ENCODE results near the gene FBLN2. TPM values are rescaled to one million over a fixed set of nuclear protein-coding genes. Genes with fewer than 3 reads are reported as not detected.

Gene FBLN2
- total and polyA plus RNA-seq, 10 of the 15 experiments (the other 5 are each of a cell fraction or from before 2014, with no cell fraction given) = 0.03 to 0.41 (median 0.12) TPM; not detected in 2

DNA sequence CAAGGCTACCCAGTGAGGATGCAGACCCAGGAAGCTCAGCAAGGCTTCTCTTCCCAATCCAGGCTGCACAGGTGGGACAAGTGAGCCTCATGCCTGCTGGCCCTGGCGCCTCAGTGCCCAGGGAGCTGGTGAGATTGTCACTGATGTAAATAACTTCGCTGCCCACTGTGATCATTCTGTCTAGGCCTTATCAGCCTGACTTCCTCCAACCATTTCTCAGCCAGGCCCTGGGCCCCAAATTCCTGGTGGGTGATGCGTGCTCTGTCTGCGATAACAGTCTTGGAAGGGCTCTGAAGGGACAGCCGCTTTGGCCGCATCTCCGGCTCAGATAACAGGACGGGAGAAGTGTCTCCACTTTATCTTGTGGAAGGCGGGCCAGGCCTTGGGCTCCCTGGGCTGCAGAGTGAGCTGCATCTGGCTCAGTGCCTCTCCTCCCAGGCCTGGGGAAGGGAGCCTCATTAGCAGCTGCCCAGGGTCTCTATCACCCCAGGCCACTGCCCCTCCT is 2.2 kb upstream of the FBLN2 start (continued):
- TF ChIP-seq, protein P1, sequence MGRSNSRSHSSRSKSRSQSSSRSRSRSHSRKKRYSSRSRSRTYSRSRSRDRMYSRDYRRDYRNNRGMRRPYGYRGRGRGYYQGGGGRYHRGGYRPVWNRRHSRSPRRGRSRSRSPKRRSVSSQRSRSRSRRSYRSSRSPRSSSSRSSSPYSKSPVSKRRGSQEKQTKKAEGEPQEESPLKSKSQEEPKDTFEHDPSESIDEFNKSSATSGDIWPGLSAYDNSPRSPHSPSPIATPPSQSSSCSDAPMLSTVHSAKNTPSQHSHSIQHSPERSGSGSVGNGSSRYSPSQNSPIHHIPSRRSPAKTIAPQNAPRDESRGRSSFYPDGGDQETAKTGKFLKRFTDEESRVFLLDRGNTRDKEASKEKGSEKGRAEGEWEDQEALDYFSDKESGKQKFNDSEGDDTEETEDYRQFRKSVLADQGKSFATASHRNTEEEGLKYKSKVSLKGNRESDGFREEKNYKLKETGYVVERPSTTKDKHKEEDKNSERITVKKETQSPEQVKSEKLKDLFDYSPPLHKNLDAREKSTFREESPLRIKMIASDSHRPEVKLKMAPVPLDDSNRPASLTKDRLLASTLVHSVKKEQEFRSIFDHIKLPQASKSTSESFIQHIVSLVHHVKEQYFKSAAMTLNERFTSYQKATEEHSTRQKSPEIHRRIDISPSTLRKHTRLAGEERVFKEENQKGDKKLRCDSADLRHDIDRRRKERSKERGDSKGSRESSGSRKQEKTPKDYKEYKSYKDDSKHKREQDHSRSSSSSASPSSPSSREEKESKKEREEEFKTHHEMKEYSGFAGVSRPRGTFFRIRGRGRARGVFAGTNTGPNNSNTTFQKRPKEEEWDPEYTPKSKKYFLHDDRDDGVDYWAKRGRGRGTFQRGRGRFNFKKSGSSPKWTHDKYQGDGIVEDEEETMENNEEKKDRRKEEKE (IDR thresholded peaks at IDR 0.05) = no peak
- TF ChIP-seq, protein P2, sequence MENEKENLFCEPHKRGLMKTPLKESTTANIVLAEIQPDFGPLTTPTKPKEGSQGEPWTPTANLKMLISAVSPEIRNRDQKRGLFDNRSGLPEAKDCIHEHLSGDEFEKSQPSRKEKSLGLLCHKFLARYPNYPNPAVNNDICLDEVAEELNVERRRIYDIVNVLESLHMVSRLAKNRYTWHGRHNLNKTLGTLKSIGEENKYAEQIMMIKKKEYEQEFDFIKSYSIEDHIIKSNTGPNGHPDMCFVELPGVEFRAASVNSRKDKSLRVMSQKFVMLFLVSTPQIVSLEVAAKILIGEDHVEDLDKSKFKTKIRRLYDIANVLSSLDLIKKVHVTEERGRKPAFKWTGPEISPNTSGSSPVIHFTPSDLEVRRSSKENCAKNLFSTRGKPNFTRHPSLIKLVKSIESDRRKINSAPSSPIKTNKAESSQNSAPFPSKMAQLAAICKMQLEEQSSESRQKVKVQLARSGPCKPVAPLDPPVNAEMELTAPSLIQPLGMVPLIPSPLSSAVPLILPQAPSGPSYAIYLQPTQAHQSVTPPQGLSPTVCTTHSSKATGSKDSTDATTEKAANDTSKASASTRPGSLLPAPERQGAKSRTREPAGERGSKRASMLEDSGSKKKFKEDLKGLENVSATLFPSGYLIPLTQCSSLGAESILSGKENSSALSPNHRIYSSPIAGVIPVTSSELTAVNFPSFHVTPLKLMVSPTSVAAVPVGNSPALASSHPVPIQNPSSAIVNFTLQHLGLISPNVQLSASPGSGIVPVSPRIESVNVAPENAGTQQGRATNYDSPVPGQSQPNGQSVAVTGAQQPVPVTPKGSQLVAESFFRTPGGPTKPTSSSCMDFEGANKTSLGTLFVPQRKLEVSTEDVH (IDR thresholded peaks at IDR 0.05; ENCODE audit: low read depth, partially characterized antibody) = no peak
- TF ChIP-seq, protein P3, sequence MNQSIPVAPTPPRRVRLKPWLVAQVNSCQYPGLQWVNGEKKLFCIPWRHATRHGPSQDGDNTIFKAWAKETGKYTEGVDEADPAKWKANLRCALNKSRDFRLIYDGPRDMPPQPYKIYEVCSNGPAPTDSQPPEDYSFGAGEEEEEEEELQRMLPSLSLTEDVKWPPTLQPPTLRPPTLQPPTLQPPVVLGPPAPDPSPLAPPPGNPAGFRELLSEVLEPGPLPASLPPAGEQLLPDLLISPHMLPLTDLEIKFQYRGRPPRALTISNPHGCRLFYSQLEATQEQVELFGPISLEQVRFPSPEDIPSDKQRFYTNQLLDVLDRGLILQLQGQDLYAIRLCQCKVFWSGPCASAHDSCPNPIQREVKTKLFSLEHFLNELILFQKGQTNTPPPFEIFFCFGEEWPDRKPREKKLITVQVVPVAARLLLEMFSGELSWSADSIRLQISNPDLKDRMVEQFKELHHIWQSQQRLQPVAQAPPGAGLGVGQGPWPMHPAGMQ (IDR thresholded peaks at IDR 0.05; ENCODE audit: borderline replicate concordance) = no peak
- TF ChIP-seq NFYB (IDR thresholded peaks at IDR 0.05; ENCODE audit: insufficient read depth, low read depth, low read length) = no peak
- TF ChIP-seq TCF12 (IDR thresholded peaks at IDR 0.05; ENCODE audit: low read depth, low read length) = no peak
- TF ChIP-seq SUZ12 (IDR thresholded peaks at IDR 0.05; ENCODE audit: unreplicated experiment) = no peak
- TF ChIP-seq FOXM1 (IDR thresholded peaks at IDR 0.05; ENCODE audit: low read depth, low read length) = no peak
- TF ChIP-seq, protein P4, sequence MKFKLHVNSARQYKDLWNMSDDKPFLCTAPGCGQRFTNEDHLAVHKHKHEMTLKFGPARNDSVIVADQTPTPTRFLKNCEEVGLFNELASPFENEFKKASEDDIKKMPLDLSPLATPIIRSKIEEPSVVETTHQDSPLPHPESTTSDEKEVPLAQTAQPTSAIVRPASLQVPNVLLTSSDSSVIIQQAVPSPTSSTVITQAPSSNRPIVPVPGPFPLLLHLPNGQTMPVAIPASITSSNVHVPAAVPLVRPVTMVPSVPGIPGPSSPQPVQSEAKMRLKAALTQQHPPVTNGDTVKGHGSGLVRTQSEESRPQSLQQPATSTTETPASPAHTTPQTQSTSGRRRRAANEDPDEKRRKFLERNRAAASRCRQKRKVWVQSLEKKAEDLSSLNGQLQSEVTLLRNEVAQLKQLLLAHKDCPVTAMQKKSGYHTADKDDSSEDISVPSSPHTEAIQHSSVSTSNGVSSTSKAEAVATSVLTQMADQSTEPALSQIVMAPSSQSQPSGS (IDR thresholded peaks at IDR 0.05; ENCODE audit: low read length) = no peak
- no peak for TF ChIP-seq BMI1 (IDR thresholded peaks at IDR 0.05; ENCODE audit: borderline replicate concordance)

Data from GM12878 (cell line).